T-helper 2 cell treated with Interferon-gamma antibody and Interleukin-4, amounts not matched to agents 100 ng/mL and 5 ng/mL, for 36 hours (primary cell): ENCODE results near the gene RTTN. TPM values are rescaled to one million over a fixed set of nuclear protein-coding genes. Genes with fewer than 3 reads are reported as not detected.
"Not testable (repeated sequence)": the region's sequence is repeated elsewhere in the genome, so short reads cannot be mapped to it uniquely, and the experiment has no call there.

ENCODE experiments used
- intact Hi-C: fragments of 100-400 bp; cut with micrococcal nuclease; formaldehyde crosslinking; loops from one replicate; pipeline ENCODE4 v1.15.1; 2023
- total RNA-seq: library from RNA; stranded (reverse); gene quantifications from 2 replicates; pipeline ENCODE4 v1.2.3, GENCODE V29; 2022

The RTTN gene
- total RNA-seq, 1 donor from 2014 or later: 30.6 TPM

DNA sequence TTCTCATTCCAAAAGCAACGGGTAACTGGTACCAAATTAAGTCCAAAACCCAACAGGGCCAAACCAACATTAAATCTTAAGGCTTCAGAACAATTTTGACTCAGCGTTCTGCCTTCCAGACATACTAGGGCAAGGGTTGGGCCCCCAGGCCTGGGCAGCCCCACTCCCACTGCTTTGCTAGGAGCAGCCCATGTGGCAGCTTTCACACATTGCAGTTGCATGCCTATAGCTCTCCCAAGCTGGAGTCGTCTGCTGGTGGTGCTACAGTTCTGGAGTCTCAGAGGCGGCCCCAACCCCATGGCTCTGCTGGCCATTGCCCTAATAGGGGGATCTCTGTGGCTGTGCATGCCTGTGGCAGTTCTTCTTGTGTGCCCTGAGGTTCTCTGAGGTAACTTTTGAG, 220.2 kb downstream of the RTTN start:
- intact Hi-C loops: no loop called here

- intact Hi-C loops: loop anchor here (2.0 kb wide), 1 partner anchor 34 kb away; no protein-coding TSS in a partner anchor
These were observed 223.1 kb downstream of the RTTN start for GRCh38 chr18:69982417-69982816.

DNA sequence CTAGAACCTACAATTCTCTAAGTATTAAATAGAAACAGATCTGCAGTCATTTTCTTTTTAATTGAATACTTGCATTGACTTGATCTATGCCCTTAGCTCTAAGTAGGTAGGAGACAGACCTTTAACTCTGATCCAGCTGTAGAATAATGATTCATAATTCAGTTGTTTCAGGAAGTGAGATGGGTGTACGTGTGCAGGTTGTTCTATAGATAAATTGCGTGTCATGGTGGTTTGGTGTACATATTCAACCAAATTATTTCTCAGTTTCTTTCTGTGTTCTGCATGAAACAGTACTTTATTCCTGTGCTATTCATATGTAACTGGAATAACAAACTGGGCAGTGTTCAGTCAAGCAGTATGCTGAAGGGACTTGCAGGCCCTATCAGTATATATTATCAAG, 223.5 kb downstream of the RTTN start:
- intact Hi-C loops: loop anchor here (2.0 kb wide), 1 partner anchor 33 kb away; no protein-coding TSS in a partner anchor

GRCh38 chr18:69980982-69981804, 224.3 kb downstream of the RTTN start:
- intact Hi-C loops: no loop called here

GRCh38 chr18:69980509-69980908, 225.0 kb downstream of the RTTN start:
- intact Hi-C loops: no loop called here

GRCh38 chr18:69978732-69979715, 226.5 kb downstream of the RTTN start:
- intact Hi-C loops: no loop called here

DNA sequence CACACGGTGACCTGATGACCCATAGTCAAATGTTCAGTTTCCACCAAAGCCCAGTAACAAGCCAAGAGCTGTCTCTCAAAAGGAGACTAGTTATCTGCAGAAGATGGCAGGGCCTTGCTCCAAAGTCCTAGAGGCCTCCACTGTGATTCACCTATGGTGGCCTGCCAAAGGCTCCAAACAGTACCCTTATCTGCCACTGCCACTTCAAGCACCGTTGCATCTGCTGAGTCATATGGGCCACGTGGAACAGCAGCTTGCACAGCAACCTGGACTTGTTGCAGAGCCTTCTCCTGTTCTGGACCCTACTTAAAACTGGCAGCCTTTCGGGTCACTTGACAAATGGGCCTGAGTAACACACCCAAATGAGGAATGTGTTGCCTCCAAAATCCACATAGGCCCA, 230.2 kb downstream of the RTTN start:
- intact Hi-C loops: not testable (repeated sequence)

GRCh38 chr18:69974365-69974764, 231.1 kb downstream of the RTTN start:
- intact Hi-C loops: no loop called here

- intact Hi-C loops: no loop called here
These were observed 236.0 kb downstream of the RTTN start for GRCh38 chr18:69969491-69969890.

GRCh38 chr18:69968039-69968438, 237.4 kb downstream of the RTTN start:
- intact Hi-C loops: no loop called here

GRCh38 chr18:69963196-69963595, 242.3 kb downstream of the RTTN start:
- intact Hi-C loops: no loop called here

DNA sequence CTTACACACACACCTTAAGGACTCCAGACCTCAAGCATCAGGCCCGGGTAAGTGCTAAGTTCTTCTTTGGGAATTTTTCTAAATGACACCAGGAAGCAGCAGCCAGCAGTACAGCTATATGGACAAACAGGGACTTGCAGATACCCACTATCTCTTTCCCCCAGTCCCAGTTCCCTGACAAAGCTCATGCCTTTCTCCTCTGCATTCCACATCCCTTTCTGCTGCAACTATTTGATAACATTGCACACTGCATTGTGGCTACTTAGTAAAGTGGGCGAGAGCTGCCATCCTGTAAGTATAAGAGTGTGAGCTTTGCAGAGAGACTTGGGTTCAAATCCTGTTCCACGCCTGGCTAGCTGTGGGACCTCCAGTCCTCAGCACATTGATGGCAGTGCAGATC, 243.8 kb downstream of the RTTN start:
- intact Hi-C loops: no loop called here

DNA sequence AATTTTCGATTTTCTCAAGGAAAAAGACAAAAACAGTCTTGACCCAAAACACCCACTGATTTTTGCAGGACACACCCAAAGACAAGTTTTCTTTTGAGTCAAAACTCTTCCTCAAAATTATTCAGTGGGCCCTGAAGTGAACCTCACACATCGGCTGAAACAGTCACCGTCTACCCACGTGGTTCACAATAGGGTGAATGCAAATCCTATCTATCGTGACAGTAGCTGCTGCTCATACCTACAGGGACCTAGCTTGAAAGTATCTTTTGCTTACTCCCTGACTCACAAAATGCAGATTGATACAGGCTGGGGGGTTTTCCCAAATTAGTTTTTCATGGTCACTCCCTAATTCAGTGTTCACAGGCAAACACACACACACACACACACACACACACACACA, 247.1 kb downstream of the RTTN start:
- intact Hi-C loops: loop anchor here (5.0 kb wide), 1 partner anchor 44 kb away; no protein-coding TSS in a partner anchor

GRCh38 chr18:69957747-69958146, 247.7 kb downstream of the RTTN start:
- intact Hi-C loops: loop anchor here (2.0 to 5.0 kb wide), 3 partner anchors 45 to 247 kb away; partner anchors contain the start of gene RTTN

- intact Hi-C loops: loop anchor here (1.0 to 5.0 kb wide), 4 partner anchors 10 to 248 kb away; partner anchors contain the start of genes CD226 and RTTN
These were observed 248.5 kb downstream of the RTTN start for GRCh38 chr18:69956665-69957620.

- intact Hi-C loops: loop anchor here (1.0 to 5.0 kb wide), 4 partner anchors 9 to 249 kb away; partner anchors contain the start of genes CD226 and RTTN
These were observed 249.4 kb downstream of the RTTN start for GRCh38 chr18:69956057-69956456.

DNA sequence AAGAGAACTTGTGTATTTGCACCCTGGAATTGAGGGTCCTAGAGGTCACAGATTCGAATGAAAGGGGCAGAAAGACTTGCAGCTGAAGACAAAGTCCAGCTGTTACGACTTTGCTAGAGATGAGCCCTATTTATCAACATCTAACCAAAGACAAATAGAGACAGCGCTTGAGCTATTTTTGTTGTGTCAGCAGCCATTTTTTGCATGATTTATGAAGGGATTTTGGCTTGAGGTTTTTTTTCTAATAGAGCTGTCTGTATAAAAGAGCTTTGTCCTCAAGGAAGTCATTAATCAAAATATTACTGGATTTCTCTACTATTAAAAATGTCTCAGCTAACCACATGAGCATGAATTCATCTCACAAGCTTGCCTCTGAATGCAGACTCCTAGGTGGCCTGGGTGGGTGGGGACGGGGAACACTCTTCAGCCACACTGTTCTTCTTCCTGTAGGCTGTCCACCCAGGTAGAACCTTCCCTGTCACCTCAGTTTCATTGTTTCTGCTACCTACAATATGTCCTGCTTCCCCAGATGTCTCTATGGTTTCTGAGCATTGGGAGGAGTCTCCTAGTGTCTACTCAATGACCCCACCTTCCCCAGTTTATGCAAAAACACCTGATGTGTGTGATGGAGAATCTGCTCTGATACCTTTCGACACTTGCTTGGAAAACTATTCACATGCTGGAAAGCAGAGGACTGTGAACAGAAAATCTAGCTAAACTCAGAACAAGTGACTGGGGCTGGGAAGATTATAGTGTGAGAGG, 250.6 kb downstream of the RTTN start:
- intact Hi-C loops: loop anchor here (5.0 kb wide), 1 partner anchor 47 kb away; no protein-coding TSS in a partner anchor

DNA sequence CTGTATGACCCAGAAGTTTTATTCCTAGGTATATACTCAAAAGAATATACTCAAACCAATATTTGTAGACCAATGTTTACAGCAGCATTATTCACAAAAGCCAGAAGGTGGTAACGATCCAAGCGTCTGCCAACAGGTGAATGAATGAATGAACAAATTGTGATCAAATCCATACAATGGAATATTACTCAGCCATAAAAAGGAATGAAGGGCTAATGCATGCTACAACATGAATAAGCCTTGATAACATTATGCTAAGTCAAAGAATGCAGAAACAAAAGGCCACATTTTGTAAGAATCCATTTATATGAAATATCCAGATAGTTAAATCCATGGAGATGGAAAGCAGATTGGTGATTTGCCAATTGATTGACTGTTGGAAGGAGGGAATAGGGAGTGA, 252.3 kb downstream of the RTTN start:
- intact Hi-C loops: no loop called here
